Prostate gland (tissue), 2 donors: ENCODE measurements around the gene EEF1AKMT3. TPM values are rescaled to one million over a fixed set of nuclear protein-coding genes. Genes with fewer than 3 reads are reported as not detected.

Experiments
- DNase-seq: peaks from one replicate; pipeline ENCODE4 v3.0.0-alpha.2; 2019; ENCODE audit warnings: low spot score
- H3K27ac ChIP-seq, 2 donors: fragments of 200-600 bp; sonication (generic); 2 replicates each; pipeline ENCODE4 v1.5.1; 2017 to 2019
- H3K27me3 ChIP-seq: fragments of 200-600 bp; sonication (generic); replicated peaks from 2 replicates; pipeline ENCODE4 v1.5.1; 2019; ENCODE audit not compliant: insufficient read depth
- H3K36me3 ChIP-seq, 2 donors: fragments of 200-600 bp; sonication (generic); 1 replicate in 1 of 2; 2 replicates in 1 of 2; pipeline versions ENCODE4 v1.5.1 to v1.8.1; 2017 to 2019
- H3K4me1 ChIP-seq: fragments of 200-600 bp; sonication (generic); replicated peaks from 2 replicates; pipeline ENCODE4 v1.5.1; 2019
- H3K4me3 ChIP-seq, 2 donors: fragments of 200-600 bp; sonication (generic); 2 replicates each; pipeline ENCODE4 v1.5.1; 2017 to 2019
- H3K9me3 ChIP-seq: fragments of 200-600 bp; sonication (generic); 2 replicates; pipeline ENCODE4 v1.5.1; 2017
- POLR2A ChIP-seq: fragments of 450-650 bp; IDR thresholded peaks from one replicate; pipeline ENCODE4 v1.6.1; 2016; ENCODE audit warnings: antibody characterized with exemption, mild to moderate bottlenecking
- POLR2AphosphoS5 ChIP-seq: sonication (generic); formaldehyde crosslinking; IDR thresholded peaks from one replicate; pipeline ENCODE4 v1.6.1; 2017; ENCODE audit warnings: antibody characterized with exemption
- WGBS: methylation state at CpG from one replicate; pipeline ENCODE4 v1.1.5; 2018; 5-methylcytosine and 5-hydroxymethylcytosine counted together
- intact Hi-C: fragments of 100-400 bp; cut with DNase I; formaldehyde crosslinking; loops from one replicate; pipeline ENCODE4 v1.14.2; 2022
- total RNA-seq, 2 donors: library from RNA; depleted of rRNA; stranded (reverse); fragments of >200 nt; gene quantifications; one replicate each; pipeline ENCODE4 v1.1.0, GENCODE V29; 2016
- TF ChIP-seq, protein P1 (sequence below), 4 experiments: fragments of 200-600 bp in 2 of 4; fragments of 450-650 bp in 2 of 4; sonication (generic) in 2 of 4; IDR thresholded peaks; 1 replicate in 3 of 4; 2 replicates in 1 of 4; pipeline ENCODE4 v1.5.1; 2016 to 2019; ENCODE audit warnings: antibody characterized with exemption in 4 of 4, mild to moderate bottlenecking in 2 of 4, moderate library complexity in 2 of 4

Gene EEF1AKMT3
- total RNA-seq, 2 donors from 2014 or later: 12.1 to 12.6 TPM

DNA sequence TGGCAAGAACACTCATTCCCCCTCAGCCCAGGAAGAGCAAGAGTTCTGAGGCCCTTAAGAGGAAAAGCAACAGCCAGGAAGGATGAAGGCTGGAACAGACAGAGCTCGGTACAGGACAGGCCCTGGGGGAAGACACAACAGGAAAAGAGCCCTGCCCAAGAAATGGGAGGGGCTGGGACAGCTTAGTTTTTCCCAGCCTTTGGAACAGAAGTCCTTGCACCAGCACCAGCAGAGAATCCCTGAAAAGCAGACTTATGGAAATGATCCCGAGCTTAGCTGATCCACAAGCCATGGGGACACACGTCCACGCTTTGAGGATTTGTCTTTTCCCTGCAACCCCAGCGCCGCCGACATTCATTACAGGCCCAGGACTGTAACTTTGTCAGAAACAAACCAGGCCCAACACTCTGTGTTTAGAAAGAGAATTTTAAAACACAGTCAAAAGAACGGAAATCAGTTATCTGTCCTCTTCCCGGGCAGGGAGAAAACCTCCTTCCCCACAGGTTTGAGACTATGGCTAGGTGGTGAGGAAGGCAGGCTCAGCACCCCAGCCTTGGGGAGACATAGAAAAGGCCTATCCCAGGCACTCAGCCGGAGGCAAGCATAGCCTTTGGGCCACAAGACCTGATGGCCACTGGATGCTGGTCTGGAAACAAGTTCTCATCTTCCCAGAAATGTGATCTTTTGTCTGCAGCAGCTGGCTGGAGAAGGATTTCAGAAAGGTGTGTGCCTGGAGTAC is 50.1 kb downstream of the EEF1AKMT3 start:
- WGBS: 84% methylated on average over 10 of the region's 10 CpGs
- intact Hi-C loops: no loop called here
- Histone ChIP-seq H3K9me3 (no peaks in the 10 kb centered on the region), H3K36me3 (peaks cover 27 to 54% of the 10 kb centered on the region in 2 donors), H3K4me3 (no peak overlapping the region), H3K27ac (peak overlapping the region in 1 of 2 donors; percentile 38), H3K27me3 (no peaks in the 10 kb centered on the region), H3K4me1 (no peaks in the 10 kb centered on the region)
- TF ChIP-seq, protein P1, sequence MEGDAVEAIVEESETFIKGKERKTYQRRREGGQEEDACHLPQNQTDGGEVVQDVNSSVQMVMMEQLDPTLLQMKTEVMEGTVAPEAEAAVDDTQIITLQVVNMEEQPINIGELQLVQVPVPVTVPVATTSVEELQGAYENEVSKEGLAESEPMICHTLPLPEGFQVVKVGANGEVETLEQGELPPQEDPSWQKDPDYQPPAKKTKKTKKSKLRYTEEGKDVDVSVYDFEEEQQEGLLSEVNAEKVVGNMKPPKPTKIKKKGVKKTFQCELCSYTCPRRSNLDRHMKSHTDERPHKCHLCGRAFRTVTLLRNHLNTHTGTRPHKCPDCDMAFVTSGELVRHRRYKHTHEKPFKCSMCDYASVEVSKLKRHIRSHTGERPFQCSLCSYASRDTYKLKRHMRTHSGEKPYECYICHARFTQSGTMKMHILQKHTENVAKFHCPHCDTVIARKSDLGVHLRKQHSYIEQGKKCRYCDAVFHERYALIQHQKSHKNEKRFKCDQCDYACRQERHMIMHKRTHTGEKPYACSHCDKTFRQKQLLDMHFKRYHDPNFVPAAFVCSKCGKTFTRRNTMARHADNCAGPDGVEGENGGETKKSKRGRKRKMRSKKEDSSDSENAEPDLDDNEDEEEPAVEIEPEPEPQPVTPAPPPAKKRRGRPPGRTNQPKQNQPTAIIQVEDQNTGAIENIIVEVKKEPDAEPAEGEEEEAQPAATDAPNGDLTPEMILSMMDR (IDR thresholded peaks at IDR 0.05): no peak
- no peak for TF ChIP-seq POLR2AphosphoS5
- DNase-seq: no peak

DNA sequence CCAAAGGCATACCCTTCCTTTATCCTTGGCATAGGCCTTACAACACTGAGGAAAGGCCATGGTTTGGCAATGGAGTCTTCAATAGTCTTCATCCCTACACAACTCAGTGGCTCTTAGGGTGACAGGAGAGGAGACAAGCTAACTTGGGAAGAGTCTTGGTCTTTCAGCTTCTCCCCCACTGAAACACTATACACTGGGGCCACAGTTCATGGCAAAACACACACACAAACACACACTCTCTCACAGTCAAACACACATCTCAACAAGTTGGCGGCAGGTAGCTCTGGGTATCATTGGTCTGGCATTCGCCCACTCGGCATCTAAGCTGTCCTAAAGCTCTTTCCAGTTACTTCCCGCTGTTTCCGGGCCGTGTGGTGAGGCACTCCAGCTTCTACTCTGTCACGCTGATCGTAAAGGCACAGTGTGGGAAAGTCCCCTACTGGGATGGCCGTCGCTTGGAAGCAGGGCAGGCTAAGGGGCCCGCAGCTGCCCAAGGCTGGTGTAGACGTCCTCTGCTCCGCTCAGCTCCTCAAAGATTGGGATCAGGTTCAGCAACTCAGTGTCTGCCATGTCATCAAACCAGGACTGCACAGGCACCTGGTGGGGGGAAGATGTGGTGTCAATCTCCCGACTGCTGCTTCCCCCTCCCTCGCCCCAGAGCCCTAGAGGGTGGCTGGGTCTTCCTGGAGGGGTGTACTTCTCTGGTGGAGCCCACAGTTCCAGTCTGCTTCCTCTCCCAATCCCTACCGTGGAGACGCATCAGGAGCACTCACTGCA is 50.9 kb downstream of the EEF1AKMT3 start:
- H3K9me3 ChIP-seq: no peaks in the 10 kb centered on the region
- DNase-seq: no peak
- H3K27me3 ChIP-seq: no peaks in the 10 kb centered on the region
- peaks cover 31 to 58% of the 10 kb centered on the region in 2 donors for H3K36me3 ChIP-seq
- H3K4me3 ChIP-seq: no peak overlapping the region
- no peaks in the 10 kb centered on the region for H3K4me1 ChIP-seq
- 72% methylated on average over 17 of the region's 17 CpGs for WGBS
- H3K27ac ChIP-seq: peak overlapping the region in 1 of 2 donors; percentile 38
- intact Hi-C loops: no loop called here
- no peak for TF ChIP-seq POLR2AphosphoS5
- no peak for TF ChIP-seq POLR2A
- TF ChIP-seq, protein P1 (IDR thresholded peaks at IDR 0.05): no peak

DNA sequence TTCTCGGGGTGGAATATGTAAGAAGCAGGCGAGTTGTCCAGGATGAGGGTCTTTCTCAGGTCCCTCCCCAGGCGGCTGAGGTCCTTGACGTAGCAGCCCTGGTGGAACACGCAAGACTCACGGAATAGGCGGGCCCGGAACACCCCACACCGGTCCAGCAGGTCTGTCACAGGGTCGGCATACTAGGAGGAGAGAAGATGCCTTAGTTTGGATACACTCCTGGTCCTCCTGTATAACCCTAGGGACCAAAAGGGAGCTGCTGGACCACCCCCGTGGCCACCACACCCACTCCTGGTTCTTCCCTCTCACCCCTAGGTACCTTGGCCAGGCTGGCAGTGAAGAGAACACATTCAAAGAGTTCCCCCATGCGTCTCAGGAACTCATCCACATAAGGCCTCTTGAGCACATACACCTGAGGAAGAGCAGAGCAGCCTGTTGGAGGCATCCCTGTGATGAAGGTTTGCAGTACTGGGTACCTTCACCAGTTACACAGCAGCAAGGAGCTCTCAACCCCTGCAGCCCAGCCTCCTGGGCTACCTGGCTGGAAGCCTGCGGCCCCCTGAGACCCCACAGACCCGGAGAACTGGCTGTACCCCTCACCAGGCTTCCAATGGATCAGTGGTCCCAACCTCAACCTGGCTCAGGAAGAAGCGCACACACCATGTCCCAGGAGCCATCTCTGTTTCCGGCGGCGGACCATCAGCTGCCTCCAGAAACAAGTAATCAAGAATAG is 51.7 kb downstream of the EEF1AKMT3 start:
- Histone ChIP-seq H3K27ac (no peak overlapping the region), H3K4me3 (no peak overlapping the region), H3K27me3 (no peaks in the 10 kb centered on the region), H3K36me3 (peaks cover 31 to 58% of the 10 kb centered on the region in 2 donors), H3K9me3 (no peaks in the 10 kb centered on the region), H3K4me1 (no peaks in the 10 kb centered on the region)
- no peak for DNase-seq
- no peak for TF ChIP-seq POLR2A
- TF ChIP-seq POLR2AphosphoS5: no peak
- TF ChIP-seq, protein P1 (IDR thresholded peaks at IDR 0.05): no peak
- intact Hi-C loops: no loop called here
- 90% methylated on average over 18 of the region's 18 CpGs for WGBS

DNA sequence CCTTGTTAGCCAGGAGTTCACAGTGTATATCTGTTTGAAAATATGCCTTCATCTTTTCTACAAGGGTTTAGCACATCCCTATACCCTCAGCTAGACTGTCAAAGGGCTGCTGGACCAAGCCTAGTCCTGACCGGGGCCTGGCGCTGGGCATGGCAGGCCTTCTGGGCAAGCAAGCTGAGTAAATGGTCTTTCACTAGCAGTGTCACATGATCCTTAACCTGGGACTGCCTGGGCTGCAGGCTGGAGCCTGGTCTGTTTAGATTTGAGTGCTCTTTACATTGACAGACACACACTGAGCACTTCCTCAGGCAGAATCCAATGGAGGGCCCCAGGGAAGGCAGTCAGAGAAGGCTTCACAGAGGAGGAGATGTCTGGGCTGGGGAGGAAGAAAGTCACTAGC is 53.0 kb downstream of the EEF1AKMT3 start:
- Histone ChIP-seq H3K27ac (no peak overlapping the region), H3K4me1 (no peaks in the 10 kb centered on the region), H3K4me3 (no peak overlapping the region), H3K36me3 (peaks cover 31 to 58% of the 10 kb centered on the region in 2 donors), H3K27me3 (no peaks in the 10 kb centered on the region), H3K9me3 (no peaks in the 10 kb centered on the region)
- DNase-seq: no peak
- 100% methylated on average over 2 of the region's 2 CpGs for WGBS
- intact Hi-C loops: loop anchor here (5.0 kb wide), 1 partner anchor 43 kb away; the partner anchor contains the start of gene TSFM
- no peak for TF ChIP-seq POLR2AphosphoS5
- TF ChIP-seq, protein P1 (IDR thresholded peaks at IDR 0.05): no peak
- no peak for TF ChIP-seq POLR2A
